Astrocyte (in vitro differentiated cells and primary cell): ENCODE data around the gene DNALI1.

ENCODE experiments used
- CTCF ChIP-seq: IDR thresholded peaks from 2 replicates; pipeline ENCODE4 v1.5.1; 2011; ENCODE audit warnings: low read depth, mild to moderate bottlenecking, inconsistent platforms, low read length, moderate library complexity; ENCODE audit not compliant: insufficient read depth
- EZH2 ChIP-seq: IDR thresholded peaks from 2 replicates; pipeline ENCODE4 v1.6.1; 2012; ENCODE audit warnings: mild to moderate bottlenecking, low read length, inconsistent platforms; ENCODE audit not compliant: insufficient read depth

GRCh38 chr1:37540036-37540785 lies 16.5 kb upstream of the DNALI1 start:
- TF ChIP-seq CTCF (no peak), EZH2 (no peak)
